GM11168 (cell line): ENCODE data around the gene MRPL34.

Source experiments
- in situ Hi-C: fragments of 300-500 bp; cut with MboI; formaldehyde crosslinking; loops from one replicate; pipeline ENCODE4 v1.12.0; 2022; ENCODE audit warnings: low sequenced_read_pairs; ENCODE audit not compliant: unreplicated experiment

MRPL34 gene

DNA sequence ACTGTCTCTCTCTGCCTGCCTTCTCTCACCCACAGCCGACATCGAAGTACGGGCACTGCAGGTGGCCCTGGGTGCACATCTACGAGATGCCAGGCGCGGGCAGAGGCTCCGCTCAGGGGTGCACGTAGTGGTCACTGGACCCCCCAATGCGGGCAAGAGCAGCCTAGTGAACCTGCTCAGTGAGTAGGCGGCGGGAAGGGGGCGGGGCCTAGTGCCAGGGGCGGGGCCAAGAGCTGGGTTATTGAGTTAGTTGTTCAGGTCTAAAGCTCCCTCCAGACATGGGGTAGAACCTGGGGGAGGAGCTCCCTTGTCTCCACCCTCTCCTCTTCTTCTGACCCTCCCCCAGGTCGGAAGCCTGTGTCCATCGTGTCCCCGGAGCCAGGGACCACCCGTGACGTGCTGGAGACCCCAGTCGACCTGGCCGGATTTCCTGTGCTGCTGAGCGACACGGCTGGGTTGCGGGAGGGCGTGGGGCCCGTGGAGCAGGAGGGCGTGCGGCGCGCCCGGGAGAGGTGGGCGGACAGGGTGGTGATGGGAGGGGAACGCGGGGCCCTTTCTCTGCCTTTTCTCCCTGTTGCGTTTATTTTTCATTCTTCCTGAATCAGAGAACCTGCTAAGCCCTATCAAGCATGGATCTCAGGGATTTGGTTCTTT, 33.5 kb downstream of the MRPL34 start:
- in situ Hi-C loops: no loop called here

GRCh38 chr19:17340302-17340870, 34.7 kb downstream of the MRPL34 start:
- in situ Hi-C loops: no loop called here

- in situ Hi-C loops: no loop called here
Observed at GRCh38 chr19:17340871-17341357, 35.2 kb downstream of the MRPL34 start.

DNA sequence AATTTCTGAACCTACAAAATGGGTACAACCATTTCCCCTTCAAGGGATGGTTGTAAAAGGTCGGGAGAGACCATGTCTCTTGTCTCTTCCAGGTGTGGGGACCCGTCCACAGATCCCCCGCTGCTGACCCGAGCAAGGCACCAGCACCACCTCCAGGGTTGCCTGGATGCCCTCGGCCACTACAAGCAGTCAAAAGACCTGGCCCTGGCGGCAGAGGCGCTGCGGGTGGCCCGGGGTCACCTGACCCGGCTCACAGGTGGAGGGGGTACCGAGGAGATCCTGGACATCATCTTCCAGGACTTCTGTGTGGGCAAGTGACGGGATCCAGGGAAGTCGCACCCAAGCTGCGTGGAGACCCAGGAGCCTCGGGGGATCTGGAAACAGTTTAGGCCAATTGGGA, 35.7 kb downstream of the MRPL34 start:
- in situ Hi-C loops: no loop called here

DNA sequence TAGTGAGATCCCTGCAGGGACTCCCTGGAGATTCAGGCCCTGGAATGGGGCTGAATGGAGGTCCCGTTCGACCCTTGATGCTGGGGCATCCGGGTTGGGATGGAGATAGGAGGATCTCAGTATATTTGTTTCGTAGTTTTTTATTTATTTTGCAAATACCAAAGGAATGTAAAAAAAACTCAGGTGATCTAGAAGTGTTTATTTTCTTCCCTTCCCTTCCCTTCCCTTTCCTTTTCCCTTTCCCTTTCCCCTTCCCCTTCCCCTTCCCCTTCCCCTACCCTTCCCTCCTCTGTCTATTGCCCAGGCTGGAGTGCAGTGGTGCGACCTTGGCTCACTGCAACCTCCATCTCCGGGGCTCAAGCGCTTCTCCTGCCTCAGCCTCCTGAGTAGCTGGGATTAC, 36.2 kb downstream of the MRPL34 start:
- in situ Hi-C loops: no loop called here

GRCh38 chr19:17346109-17346671, 40.5 kb downstream of the MRPL34 start:
- in situ Hi-C loops: loop anchor here (5.0 kb wide), 1 partner anchor 41 kb away; no protein-coding TSS in a partner anchor

- in situ Hi-C loops: loop anchor here (5.0 kb wide), 1 partner anchor 40 kb away; no protein-coding TSS in a partner anchor
Observed at GRCh38 chr19:17347361-17347760, 41.7 kb downstream of the MRPL34 start.

DNA sequence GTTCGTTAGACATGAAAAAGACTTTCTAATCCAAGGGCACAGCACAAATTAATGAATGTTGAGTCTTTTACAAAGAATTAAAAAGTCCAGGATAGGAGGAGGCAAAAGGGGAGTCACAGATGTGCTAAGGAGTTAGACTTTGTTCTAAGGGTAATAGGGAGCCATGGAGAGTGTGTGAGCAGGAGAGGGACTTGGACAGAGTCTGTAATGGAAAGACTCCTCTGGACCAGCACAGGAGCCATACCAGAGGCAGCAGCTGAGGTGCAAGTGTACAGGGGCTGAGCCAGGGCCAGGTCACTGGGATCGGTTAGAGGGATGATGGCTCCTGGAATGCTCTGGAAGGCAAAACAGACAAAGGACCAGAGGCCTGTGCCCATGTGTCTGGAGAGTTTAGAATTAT, 42.2 kb downstream of the MRPL34 start:
- in situ Hi-C loops: loop anchor here (5.0 kb wide), 1 partner anchor 39 kb away; no protein-coding TSS in a partner anchor

GRCh38 chr19:17348700-17349099, 43.0 kb downstream of the MRPL34 start:
- in situ Hi-C loops: loop anchor here (5.0 kb wide), 1 partner anchor 39 kb away; no protein-coding TSS in a partner anchor

DNA sequence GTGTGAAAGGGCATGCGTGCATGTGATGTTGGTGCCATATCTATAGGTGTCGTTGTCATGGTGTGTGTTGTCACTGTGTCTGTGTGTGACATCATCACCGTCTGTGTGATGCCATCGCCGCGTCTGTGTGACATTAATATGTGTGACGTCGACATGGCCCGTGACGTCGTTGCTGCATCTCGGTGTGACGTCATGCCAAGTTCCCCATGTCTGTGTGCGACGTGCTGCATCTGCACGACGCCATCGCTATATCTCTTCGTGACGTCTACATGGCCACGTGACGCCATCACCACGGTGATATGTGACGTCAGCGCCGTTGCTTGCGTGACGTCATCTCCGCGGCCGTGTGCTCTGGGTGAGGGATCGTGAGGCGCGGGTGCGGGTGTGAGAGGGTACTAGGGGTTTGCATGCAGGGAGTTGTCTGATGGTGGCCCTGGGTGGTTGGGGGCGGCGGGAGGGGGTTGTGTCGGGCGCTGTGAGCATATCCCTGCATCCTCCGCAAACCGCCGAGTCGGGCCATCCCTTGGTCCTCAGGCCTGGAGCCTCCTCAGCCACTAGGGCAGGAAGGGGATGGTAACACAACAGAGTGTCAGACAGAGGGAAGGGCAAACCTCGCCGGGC, 46.3 kb downstream of the MRPL34 start:
- in situ Hi-C loops: no loop called here

DNA sequence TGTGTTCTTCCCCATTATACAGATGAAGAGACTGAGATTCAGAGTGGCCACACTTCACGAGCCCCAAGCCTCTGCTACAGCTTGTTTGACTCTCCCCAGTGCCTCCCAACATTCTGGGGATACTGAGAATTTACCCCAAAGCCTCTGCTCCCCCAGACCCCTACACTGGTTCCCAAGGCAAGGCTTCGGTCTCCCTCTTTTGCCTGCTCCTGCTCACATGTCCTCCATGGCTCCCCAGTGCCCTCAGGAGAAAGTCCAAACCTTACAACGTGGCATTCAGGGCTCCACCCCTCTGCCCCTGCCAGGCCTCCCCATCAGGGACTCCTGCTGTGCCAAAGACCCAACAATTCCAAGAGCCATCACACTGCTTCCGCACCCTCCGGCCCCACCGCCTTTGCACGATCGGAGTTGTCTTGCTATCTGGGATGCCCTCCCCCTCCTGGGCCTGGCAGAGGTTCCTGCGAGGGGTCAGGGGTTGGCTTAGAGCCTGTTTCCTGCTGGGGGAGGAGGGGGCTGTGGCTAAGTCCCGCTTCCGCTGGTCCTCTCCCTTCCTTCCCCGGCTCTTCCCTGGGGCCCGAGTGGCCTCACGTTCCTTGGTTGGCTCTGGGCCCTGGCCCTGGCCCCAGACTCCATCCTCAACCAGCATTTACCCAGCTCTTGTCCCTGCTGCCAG, 47.1 kb downstream of the MRPL34 start:
- in situ Hi-C loops: no loop called here

- in situ Hi-C loops: no loop called here
Observed at GRCh38 chr19:17353386-17353785, 47.7 kb downstream of the MRPL34 start.
